ENCODE results near the gene TEX51.

Gene TEX51

GRCh38 chr2:126909366-126909765 is 10.7 kb downstream of the TEX51 start:
- TF ChIP-seq CTCF (conservative IDR thresholded peaks at IDR 0.05; ENCODE audit: control insufficient read depth, insufficient read depth, low read depth, low read length) = no peak
- no peak for DNase-seq (ENCODE audit: low read depth)
- H3K4me3 ChIP-seq (ENCODE audit: control insufficient read depth, low read depth, low read length) = no peak overlapping the region

- H3K4me3 ChIP-seq (ENCODE audit: control insufficient read depth, low read depth, low read length) = no peak overlapping the region
- TF ChIP-seq CTCF (conservative IDR thresholded peaks at IDR 0.05; ENCODE audit: control insufficient read depth, insufficient read depth, low read depth, low read length) = no peak
- no peak for DNase-seq (ENCODE audit: low read depth)
Observed at GRCh38 chr2:126909781-126910180, 11.1 kb downstream of the TEX51 start.

- no peak for TF ChIP-seq CTCF (conservative IDR thresholded peaks at IDR 0.05; ENCODE audit: control insufficient read depth, insufficient read depth, low read depth, low read length)
- no peak overlapping the region for H3K4me3 ChIP-seq (ENCODE audit: control insufficient read depth, low read depth, low read length)
- no peak for DNase-seq (ENCODE audit: low read depth)
Observed at GRCh38 chr2:126910637-126911036, 11.9 kb downstream of the TEX51 start.

GRCh38 chr2:126911111-126911796 is 12.6 kb downstream of the TEX51 start:
- no peak for TF ChIP-seq CTCF (conservative IDR thresholded peaks at IDR 0.05; ENCODE audit: control insufficient read depth, insufficient read depth, low read depth, low read length)
- DNase-seq (ENCODE audit: low read depth) = no peak
- no peak overlapping the region for H3K4me3 ChIP-seq (ENCODE audit: control insufficient read depth, low read depth, low read length)

- DNase-seq (ENCODE audit: low read depth) = no peak
- no peak overlapping the region for H3K4me3 ChIP-seq (ENCODE audit: control insufficient read depth, low read depth, low read length)
- TF ChIP-seq CTCF (conservative IDR thresholded peaks at IDR 0.05; ENCODE audit: control insufficient read depth, insufficient read depth, low read depth, low read length) = no peak
Observed at GRCh38 chr2:126912201-126912600, 13.5 kb downstream of the TEX51 start.

GRCh38 chr2:126913329-126913728 is 14.6 kb downstream of the TEX51 start:
- no peak for TF ChIP-seq CTCF (conservative IDR thresholded peaks at IDR 0.05; ENCODE audit: control insufficient read depth, insufficient read depth, low read depth, low read length)
- no peak for DNase-seq (ENCODE audit: low read depth)
- H3K4me3 ChIP-seq (ENCODE audit: control insufficient read depth, low read depth, low read length) = no peak overlapping the region
